Spinal cord (tissue), 10 donors: ENCODE measurements around the gene CTCF. TPM values are rescaled to one million over a fixed set of nuclear protein-coding genes. Genes with fewer than 3 reads are reported as not detected.
"Not testable (repeated sequence)": the region's sequence is repeated elsewhere in the genome, so short reads cannot be mapped to it uniquely, and the experiment has no call there.

Experiments used
- DNase-seq, 6 donors: peaks; one replicate each; pipeline versions ENCODE4 v3.0.0 to v3.0.0-alpha.2; 2013 to 2015; ENCODE audit warnings: low spot score in 6 of 6, low read depth in 4 of 6
- H3K27ac ChIP-seq: one replicate; pipeline ENCODE4 v1.5.1; 2013; ENCODE audit warnings: low read depth, low read length, control low read depth
- H3K27me3 ChIP-seq: one replicate; pipeline ENCODE4 v1.6.1; 2013; ENCODE audit warnings: low read length; ENCODE audit not compliant: control insufficient read depth, insufficient read depth
- H3K36me3 ChIP-seq: one replicate; pipeline ENCODE4 v1.6.1; 2013; ENCODE audit warnings: low read length; ENCODE audit not compliant: control insufficient read depth, insufficient read depth
- H3K4me1 ChIP-seq: one replicate; pipeline ENCODE4 v1.6.1; 2013; ENCODE audit warnings: low read length; ENCODE audit not compliant: control insufficient read depth, insufficient read depth
- H3K4me3 ChIP-seq: one replicate; pipeline ENCODE4 v1.5.1; 2013; ENCODE audit warnings: low read depth, low read length, control low read depth
- H3K9me3 ChIP-seq: one replicate; pipeline ENCODE4 v1.6.1; 2013; ENCODE audit warnings: low read length; ENCODE audit not compliant: control insufficient read depth, insufficient read depth
- WGBS: methylation state at CpG from one replicate; pipeline ENCODE4 v1.1.5; 2013; ENCODE audit warnings: missing lambda C conversion rate; ENCODE audit not compliant: insufficient coverage; 5-methylcytosine and 5-hydroxymethylcytosine counted together
- long read RNA-seq, 4 donors: transcript quantifications; one replicate each; lab custom pipeline, GENCODE V29; 2026
- polyA plus RNA-seq, 2 donors: library from polyadenylated mRNA; unstranded; fragments of 120-200 nt; gene quantifications; one replicate each; pipeline ENCODE4 v1.2.1, GENCODE V29; 2013; ENCODE audit not compliant: insufficient read length in 2 of 2
- total RNA-seq, 2 donors: library from RNA; depleted of rRNA in 1 of 2; stranded (reverse); fragments of 120-200 nt in 1 of 2; fragments of >200 nt in 1 of 2; gene quantifications; one replicate each; pipeline versions ENCODE4 v1.2.3 to v1.2.4, GENCODE V29; 2013 to 2014
- donor health status: healthy.

The CTCF gene, protein sequence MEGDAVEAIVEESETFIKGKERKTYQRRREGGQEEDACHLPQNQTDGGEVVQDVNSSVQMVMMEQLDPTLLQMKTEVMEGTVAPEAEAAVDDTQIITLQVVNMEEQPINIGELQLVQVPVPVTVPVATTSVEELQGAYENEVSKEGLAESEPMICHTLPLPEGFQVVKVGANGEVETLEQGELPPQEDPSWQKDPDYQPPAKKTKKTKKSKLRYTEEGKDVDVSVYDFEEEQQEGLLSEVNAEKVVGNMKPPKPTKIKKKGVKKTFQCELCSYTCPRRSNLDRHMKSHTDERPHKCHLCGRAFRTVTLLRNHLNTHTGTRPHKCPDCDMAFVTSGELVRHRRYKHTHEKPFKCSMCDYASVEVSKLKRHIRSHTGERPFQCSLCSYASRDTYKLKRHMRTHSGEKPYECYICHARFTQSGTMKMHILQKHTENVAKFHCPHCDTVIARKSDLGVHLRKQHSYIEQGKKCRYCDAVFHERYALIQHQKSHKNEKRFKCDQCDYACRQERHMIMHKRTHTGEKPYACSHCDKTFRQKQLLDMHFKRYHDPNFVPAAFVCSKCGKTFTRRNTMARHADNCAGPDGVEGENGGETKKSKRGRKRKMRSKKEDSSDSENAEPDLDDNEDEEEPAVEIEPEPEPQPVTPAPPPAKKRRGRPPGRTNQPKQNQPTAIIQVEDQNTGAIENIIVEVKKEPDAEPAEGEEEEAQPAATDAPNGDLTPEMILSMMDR
- total RNA-seq (10 to 100 TPM; 39.7 to 44.0 TPM), polyA plus RNA-seq (10 to 100 TPM; 59.2 to 65.1 TPM)
- long read RNA-seq, donor 1, partial matches to known transcripts: 9 of 13 reads
- long read RNA-seq, donor 1, other reads (novel, unspliced or antisense): 0 of 13 reads
- long read RNA-seq, donor 2, partial matches to known transcripts: 0 of 1 reads
- long read RNA-seq, donor 2, other reads (novel, unspliced or antisense): 0 of 1 reads
- long read RNA-seq, donor 3, partial matches to known transcripts: 6 of 7 reads
- long read RNA-seq, donor 3, other reads (novel, unspliced or antisense): 0 of 7 reads
- long read RNA-seq, donor 4, partial matches to known transcripts: 13 of 23 reads
- long read RNA-seq, donor 4, other reads (novel, unspliced or antisense): 5 of 23 reads

DNA sequence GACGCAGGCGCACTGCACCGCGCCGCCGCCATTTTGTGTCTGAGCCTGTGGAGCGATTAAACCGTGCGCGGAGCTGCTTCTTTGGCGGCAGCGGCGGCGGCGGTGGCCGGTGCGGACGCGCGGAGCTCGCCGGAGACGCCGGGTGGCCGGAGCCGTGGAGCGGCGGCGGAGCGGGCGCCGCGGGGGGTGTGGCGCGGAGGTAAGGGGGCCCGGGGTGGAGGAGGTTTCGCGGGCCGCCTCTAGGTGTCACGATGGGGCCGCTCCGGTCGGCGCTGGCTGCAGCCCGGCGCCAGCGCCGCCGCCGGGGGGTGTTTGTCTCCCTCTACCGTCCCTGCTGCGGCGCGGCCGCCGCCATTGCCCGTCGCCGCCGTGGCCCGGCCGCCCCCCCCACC, at the start of gene CTCF:
CTCF (plus strand) TSS at position 1 of the 392 bp plus-strand sequence. CDS start 48,307 bp downstream, outside the sequence.
- Histone ChIP-seq H3K27ac (peak within 1 kb of the TSS; percentile 93), H3K4me3 (peak within 1 kb of the TSS; percentile 75), H3K27me3 (no peaks in the 10 kb centered on the region), H3K4me1 (peaks cover 18% of the 10 kb centered on the region), H3K36me3 (peaks cover 9% of the 10 kb centered on the region), H3K9me3 (no peaks in the 10 kb centered on the region)
- DNase-seq: peak in 5 of 6 donors; percentile 51 to 93 (median 64)
- whole genome bisulfite sequencing: under 1% methylated on average over 56 of the region's 62 CpGs

DNA sequence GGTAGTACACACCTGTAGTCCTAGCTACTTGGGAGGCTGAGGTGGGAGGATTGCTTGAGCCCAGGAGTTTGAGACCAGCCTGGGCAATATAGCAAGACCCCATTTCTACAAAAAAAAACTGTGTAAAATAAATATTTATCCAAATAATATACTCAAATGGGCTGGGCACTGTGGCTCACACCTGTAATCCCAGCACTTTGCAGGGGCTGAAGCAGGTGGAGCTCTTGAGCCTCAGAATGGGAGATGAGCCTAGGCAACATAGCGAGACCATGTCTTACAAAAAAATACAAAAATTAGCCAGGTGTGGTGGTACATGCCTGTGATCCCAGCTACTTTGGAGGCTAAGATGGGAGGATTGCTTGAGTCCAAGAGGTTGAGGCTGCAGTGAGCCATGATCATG, 48.4 kb upstream of the CTCF start:
- H3K4me1 ChIP-seq, H3K4me3 ChIP-seq, H3K36me3 ChIP-seq, DNase-seq, H3K27me3 ChIP-seq, H3K9me3 ChIP-seq, H3K27ac ChIP-seq: not testable (repeated sequence)
- WGBS: no CpG with 5 or more reads among the region's 1 CpG

DNA sequence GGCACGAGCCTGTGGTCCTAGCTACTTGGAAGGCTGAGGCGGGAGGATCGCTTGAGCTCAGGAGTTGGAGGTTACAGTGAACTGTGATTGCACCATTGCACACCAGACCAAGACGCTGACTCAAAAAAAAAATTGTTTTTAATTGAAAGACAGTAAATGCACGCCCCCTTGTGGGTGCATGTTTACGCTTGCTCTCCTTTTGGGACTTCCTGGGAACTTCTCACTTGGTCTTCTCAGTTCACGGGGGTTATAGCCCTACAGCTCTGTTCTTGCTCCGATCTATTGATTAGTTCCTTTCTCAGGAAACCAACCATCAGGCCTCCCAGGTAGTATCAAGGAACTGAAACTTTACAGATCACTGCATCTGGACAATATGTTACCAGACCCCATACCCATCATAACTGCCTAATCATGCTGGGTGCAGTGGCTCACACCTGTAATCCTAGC, 47.9 kb upstream of the CTCF start:
- 26% methylated on average over 6 of the region's 8 CpGs for WGBS
- no peaks in the 10 kb centered on the region for H3K9me3 ChIP-seq
- peaks cover 3% of the 10 kb centered on the region for H3K36me3 ChIP-seq
- no peak overlapping the region for H3K4me3 ChIP-seq
- peak in 2 of 6 donors; percentile 76 to 82 for DNase-seq
- no peak overlapping the region for H3K27ac ChIP-seq
- no peaks in the 10 kb centered on the region for H3K27me3 ChIP-seq
- H3K4me1 ChIP-seq: no peaks in the 10 kb centered on the region

DNA sequence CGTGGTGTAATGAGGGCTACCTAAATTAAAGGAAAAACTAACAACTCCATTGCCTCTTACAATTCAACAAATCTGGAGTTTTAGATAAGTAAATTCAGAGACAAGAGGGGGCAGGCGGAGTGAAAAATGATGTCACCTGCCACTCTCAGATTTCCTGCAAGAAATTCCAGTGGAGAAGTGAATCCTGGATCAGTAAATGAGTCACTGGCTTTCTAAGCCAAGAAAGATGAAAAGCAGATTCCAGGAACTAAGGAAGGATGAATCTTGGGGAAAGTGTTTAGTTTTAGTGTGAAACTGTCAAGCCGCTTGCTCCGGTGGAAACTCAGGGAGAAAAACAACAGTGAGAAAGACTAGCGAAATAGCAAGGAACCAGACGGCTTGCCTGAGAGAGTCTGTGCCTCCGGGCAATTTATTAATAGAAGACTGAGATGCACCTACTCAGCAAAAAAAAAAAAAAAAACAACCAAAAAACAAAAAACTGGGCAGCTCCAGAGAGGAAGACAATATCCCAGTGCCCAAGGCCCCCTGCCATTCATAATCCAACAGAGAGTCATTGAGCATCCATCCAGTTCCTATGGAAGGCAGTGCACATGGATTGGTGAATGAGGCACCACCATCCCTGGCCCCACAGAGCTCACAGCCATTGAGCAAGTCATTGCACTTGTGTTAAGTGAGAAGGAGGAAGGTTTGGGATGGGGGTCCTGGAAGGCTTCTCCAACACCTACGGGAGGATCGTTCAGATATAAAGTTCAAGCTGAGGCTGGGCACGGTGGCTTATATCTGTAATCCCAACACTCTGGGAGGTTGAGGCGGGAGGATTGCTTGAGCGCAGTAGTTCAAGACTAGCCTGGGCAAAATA, 45.8 kb upstream of the CTCF start:
- Histone ChIP-seq H3K27me3 (no peaks in the 10 kb centered on the region), H3K36me3 (peaks cover 3% of the 10 kb centered on the region), H3K27ac (no peak overlapping the region), H3K4me3 (no peak overlapping the region), H3K9me3 (no peaks in the 10 kb centered on the region), H3K4me1 (peaks cover 5% of the 10 kb centered on the region)
- DNase-seq: peak in 1 of 6 donors; percentile 52
- 85% methylated on average over 7 of the region's 12 CpGs for WGBS

DNA sequence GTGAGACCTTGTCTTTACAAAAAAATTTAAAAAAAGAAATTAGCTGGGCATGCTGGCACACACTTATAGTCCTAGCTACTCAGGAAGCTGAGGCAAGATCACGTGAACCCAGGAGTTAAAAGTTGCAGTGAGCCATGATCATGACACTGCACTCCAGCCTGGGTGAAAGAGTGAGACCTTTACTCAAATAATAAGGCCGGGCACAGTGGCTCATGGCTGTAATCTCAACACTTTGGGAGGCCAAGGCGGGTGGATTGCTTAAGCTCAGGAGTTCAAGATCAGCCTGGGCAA, 45.2 kb upstream of the CTCF start:
- DNase-seq: no peak
- peaks cover 3% of the 10 kb centered on the region for H3K36me3 ChIP-seq
- no peak overlapping the region for H3K27ac ChIP-seq
- H3K27me3 ChIP-seq: no peaks in the 10 kb centered on the region
- no peak overlapping the region for H3K4me3 ChIP-seq
- peaks cover 9% of the 10 kb centered on the region for H3K4me1 ChIP-seq
- H3K9me3 ChIP-seq: no peaks in the 10 kb centered on the region
- WGBS: 87% methylated on average over 2 of the region's 3 CpGs

DNA sequence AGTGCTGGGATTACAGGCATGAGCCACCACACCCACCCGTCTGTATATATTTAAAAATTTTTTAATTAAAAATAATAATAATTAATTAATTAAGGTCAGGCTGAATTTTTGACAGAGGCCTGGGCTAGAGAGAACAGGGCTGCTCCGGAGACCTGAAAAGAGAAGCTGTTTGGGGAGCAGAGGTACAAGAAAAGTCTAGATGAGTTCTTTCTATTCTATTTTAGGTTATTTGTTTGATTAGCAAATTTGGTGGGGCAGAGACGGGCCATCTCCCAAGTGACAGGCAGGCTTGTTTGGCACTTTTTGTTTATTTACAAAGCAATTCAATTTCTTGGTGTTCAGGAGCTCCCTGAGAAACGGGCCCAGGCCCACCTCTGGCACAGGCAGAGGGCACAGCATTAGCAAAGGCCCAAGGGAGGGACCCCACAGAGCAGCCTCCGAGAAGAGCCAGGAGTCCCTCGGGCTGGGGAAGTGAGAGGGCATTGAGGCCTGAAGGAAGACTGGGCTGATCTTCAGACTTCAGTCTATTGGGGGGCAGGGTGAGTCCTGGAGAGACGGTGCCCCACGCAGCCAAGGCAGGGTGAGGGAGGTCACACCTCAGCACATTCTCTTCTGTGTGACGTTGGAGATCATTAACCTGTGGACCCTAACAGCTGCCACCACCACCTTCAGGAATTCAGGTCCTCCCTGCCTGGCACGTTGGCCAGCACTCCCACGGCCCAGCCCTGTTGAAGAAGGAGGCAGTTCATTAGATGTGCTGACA, 44.5 kb upstream of the CTCF start:
- H3K9me3 ChIP-seq: no peaks in the 10 kb centered on the region
- H3K27ac ChIP-seq: no peak overlapping the region
- H3K27me3 ChIP-seq: no peaks in the 10 kb centered on the region
- no peak for DNase-seq
- H3K36me3 ChIP-seq: peaks cover 3% of the 10 kb centered on the region
- no peak overlapping the region for H3K4me3 ChIP-seq
- WGBS: 76% methylated on average over 8 of the region's 11 CpGs
- peaks cover 9% of the 10 kb centered on the region for H3K4me1 ChIP-seq

DNA sequence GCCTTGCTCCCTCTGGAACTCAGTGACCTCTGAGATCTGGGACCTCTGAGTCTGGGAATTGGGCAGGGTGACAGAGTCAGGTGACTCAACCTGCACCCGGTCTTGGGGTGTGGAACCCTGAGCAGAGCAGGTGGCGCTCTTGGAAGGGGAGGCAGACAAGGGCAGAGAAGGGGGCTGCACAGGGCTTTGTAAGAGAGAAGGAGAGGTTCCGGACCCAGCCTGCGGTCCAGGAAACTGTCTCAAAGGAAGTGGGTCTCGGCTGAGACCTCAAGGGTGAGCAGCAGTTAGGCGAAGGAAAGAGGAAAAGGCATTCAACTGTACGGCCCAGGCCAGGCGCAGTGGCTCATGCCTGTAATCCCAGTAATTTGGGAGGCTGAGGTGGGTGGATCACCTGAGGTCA, 43.6 kb upstream of the CTCF start:
- Histone ChIP-seq H3K36me3 (peaks cover 3% of the 10 kb centered on the region), H3K27ac (no peak overlapping the region)

DNA sequence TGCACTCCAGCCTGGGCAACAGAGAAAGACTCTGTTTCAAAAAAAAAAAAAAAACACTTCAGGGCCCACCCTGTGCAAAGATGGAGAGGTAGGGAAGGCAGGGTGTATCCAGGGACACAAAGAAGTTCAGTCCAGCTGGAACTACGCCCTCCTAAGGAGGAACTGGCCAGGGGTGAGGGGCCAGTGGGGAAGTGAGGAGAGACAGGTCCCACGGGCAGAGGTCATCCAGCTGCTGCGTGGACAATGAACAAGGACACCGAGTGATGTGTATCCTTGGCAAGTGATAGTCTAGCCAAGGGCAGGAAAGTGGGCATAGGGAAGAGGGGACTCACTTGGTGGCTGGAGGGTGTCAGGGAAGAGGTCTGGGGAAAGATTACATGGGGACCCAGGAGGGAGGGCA, 43.1 kb upstream of the CTCF start:
- 69% methylated on average over 4 of the region's 4 CpGs for WGBS
- no peak for DNase-seq

More for the DNA sequence above, 43.6 kb upstream of the CTCF start:
- Histone ChIP-seq H3K27me3 (no peaks in the 10 kb centered on the region), H3K4me3 (no peak overlapping the region), H3K9me3 (no peaks in the 10 kb centered on the region), H3K4me1 (peaks cover 9% of the 10 kb centered on the region)
- 90% methylated on average over 8 of the region's 8 CpGs for WGBS
- DNase-seq: no peak

More for the DNA sequence above, 43.1 kb upstream of the CTCF start:
- no peak overlapping the region for H3K27ac ChIP-seq
- no peak overlapping the region for H3K4me3 ChIP-seq
- H3K36me3 ChIP-seq: peaks cover 3% of the 10 kb centered on the region
- H3K9me3 ChIP-seq: no peaks in the 10 kb centered on the region
- no peaks in the 10 kb centered on the region for H3K27me3 ChIP-seq
- H3K4me1 ChIP-seq: peaks cover 9% of the 10 kb centered on the region
